ENCODE measurements around the gene MSI2.

MSI2 gene

DNA sequence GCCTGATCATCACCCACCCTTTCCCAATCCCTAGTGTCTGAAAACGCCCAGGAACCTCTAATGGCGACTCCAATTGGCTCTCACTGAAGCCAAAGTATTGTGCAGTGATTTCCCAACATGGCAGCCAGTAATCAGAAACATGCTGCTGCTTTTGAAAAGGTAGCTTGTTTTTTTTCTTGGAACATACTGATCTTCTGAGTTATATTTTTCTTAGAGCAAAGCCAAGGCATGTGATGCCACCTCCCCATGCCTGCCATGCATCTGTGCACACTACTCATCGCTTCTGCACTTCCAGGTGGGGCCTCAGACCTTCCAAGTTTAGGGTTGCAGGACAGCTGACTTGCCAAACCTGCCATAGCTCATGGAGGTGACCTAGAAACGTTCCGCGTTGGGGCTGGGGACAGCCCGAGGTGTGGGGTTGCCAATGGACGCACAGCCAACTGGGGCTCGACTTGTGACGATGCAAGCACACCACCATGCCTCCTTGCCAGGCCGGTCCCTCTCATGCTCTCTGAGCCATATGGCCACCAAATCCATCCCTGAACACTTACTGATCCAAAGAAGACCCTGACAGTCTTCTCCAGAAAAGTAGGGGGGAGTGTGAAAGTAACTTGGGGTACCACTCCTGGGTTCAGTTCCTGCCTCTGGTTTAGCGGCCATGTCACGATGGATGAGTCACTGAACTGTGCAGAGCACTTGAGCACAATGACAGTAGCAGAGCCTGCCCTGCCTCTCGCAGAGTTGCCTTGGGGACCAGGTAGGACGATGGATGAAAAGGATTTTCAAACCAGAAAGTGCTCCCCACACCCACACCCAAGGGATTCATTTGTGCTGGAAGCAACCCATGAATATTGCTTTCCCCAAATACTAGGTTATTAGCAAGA lies 333.1 kb downstream of the MSI2 start:
- DNase-seq = no peak

DNA sequence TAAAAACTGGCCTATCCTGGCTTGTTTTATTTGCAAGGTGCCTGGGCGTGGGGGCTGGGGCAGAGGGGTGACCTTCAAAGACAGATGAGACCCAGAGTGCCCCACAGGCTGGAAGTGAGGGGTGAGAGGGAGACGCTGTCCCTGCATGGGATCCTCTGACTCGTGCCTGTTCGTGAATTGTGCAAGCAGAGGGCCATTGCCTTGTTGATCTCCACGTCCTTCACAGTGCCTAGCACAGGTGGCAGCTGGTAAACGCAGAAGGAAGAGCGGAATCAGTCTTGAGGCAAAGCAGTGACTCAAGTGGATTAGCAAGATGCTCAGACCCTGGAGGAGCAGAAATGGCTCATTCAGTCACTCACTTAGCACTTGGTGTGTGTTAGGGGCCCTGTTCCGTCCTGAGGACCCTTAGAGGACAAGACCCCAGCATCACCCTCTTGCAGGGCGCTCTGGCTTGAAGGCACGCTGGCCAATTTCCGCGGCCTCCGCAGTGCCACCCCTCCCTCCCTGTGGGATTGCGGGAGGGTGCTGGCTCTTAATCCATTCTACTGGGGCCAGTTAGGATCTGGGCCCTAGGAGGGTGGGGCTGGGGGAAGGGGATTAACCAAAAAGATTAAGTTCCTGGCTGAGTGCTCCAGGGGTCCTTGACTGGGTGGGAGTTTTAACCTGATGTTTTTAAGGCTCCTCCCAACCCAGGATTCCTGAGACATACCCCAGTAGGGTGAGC lies 337.6 kb downstream of the MSI2 start:
- no peak for DNase-seq

DNA sequence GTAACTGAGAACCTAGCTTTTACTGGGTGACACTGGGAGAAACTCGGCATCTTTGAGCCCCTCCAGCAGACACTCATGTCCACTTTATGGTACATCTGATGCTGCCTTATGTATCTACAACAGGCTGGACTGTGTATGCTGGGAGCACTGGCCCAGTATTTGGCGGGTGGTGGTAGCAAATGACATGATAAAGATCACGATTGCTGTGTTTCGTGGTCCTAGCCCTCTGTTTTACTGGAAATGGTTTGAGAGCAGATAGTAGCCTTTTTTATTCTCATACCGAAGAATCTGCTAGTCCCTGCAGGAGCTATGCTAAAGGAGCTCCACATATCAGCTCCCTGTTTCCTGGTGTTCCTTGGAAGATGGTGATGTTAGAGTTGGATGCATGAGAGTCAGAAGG lies 338.4 kb downstream of the MSI2 start:
- no peak for DNase-seq

DNA sequence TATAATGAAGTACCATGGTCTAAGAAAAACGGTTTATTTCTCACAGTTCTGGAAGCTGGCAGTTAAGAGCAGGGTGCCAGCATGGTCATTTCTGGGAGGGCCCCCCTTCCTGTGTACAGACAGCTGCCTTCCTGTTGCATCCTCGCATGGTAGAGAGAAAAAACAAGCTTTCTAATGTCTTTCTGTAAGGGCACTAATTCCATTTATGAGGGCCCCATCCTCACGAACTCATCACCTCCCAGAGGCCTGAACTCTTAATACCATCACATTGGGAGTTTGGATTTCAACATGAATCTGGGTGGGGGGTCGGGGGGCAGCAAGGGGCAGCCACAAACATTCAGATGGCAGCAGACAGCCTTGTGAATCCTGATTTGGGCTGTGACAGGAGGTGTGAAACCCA lies 339.1 kb downstream of the MSI2 start:
- DNase-seq = no peak

DNA sequence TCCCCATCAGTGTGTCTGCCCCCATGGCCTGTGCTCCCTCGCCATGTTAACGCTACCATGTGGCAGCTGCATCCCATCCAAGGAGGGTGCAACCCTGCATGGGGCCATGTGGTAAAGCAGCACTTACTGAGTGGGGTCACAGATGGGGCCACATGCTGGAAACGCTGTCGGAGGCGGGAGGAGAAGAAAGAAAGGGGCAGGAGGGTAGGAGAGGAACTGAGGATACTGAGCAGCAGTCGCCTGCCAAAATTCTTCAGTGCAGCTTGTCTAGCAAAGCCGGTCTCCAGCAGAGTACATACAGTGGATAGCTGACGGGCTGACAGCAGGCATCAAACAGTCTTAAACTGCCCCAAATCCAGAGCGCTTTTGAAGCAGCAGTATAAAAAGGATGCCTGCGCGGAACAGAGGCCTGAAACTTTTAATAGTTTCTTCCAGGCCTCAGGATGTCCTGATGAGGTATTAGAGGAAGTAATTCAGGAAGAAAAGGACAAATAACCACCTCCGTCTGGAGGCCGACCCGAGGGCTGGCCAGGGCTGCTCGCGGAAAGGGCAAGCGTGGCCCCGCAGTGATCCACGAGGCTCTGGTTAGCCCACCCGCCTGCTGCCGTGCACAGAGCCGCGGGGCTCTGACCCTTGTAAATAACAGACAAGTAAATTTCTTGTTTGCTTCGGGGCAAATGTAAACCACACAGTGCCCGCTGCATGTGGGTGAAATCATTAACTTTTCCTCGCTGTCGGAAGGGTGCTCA lies 339.8 kb downstream of the MSI2 start:
- DNase-seq = no peak

DNA sequence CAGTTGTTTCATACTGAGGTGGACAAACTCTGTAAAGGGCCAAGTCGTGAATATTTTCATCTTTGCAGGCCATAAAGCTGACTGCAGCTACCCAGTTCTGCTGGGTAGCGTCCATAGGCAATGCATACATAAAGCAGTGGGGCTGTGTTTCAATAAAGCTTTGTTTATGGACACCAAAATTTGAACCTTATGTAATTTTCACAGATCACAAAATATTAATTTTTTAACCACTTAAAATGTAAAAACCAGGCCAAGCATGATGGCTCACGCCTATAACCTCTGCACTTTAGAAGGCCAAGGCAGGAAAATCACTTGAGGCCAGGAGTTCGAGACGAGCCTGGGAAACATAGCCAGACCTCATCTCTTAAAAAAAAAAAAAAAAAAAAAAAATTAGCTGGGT lies 340.8 kb downstream of the MSI2 start:
- DNase-seq = no peak

DNA sequence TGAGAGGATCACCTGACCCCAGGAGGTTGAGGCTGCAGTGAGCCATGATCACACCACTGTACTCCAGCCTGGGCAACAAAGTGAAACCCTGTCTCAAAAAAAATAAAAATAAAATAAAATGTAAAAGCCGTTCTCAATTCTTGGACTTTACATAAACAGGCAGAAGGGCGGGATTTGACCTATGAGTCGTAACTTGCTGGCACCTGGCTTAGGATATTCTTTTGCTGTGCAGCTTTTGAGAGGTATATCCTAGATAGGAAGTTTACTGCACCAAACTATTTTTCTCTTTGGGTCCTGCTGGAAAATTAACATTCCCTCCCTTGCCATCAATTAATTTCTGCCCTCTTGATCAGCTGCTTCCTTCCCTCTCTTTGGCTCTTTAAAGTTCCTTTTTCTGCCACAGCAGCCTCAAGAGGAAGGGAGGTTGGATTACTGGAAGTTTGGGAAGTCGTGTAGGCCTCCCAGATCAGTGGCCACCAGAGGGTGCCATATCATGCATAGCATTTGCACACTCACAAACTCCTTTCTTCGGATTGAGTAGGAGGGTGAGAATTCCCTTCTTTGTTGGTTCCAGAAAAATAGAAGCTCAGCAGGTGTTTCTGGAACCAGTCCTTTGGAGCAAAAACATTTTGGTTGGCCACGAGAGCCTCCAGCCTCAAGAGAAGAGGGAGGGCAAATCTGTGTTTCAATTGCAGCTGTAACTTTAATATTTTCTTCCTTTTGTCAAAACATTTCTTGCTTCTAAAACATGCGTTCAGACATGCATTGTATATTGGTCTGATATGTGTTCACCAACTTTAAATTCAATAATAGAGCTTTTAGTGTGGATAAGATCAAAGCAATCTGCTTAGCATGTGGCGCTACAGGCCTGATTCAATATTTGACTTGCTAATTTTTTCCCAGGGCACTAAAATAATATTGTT lies 341.5 kb downstream of the MSI2 start:
- peak; percentile 12 for DNase-seq

DNA sequence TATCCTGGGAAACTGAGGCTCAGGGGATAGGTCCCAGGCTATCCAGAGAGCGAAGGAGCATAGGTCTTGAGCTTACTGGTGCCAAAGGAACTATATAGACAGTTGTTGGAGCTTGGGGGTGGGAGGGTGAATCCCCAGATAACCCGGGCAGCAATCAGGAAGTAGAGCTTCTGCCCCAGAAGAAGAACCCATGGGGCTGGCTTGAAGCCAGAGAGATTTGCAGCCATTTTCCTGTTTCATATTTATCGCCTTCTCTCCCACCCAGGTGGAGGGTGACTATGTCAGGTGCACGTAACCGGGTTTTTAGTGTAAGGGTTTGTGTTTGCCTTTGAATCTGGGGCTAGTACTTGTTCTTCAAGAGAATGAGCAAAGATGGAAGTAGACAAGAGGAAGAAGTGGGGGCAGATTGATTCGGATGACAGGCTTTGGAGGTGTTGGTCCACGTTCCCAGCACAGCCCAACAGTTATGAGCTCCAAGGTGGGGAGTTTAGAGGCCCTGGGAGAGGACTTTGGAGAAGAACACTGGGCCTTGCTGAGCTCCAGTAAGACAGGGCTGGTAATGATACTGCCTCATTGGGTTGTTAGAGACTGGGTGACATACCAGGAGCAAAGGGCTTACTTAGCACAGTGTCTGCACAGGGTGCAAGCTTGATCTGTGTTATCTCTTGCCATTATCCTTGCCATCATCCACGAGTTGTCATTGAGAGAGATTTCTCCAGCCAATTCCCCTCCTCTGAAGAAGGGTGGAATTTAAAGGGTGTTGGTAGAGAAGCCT lies 343.1 kb downstream of the MSI2 start:
- no peak for DNase-seq

DNA sequence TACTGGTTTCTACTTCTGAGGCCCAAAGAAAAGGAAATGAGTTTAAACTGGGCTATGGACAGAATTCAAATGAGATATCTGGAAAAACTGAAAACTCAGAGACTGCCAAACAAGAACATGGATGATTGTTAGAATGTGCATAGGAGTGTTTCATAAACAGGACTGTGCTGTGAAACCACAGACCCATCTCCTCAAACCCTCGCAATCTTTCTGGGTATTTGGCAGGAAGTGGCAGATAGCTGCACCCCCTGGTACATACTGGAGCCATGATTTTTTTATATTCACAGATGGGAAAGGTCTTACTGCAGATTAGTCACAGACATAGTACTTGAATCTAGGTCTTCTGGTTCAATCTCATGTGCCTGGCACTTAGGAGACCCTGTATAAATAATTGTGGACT lies 343.8 kb downstream of the MSI2 start:
- no peak for DNase-seq

DNA sequence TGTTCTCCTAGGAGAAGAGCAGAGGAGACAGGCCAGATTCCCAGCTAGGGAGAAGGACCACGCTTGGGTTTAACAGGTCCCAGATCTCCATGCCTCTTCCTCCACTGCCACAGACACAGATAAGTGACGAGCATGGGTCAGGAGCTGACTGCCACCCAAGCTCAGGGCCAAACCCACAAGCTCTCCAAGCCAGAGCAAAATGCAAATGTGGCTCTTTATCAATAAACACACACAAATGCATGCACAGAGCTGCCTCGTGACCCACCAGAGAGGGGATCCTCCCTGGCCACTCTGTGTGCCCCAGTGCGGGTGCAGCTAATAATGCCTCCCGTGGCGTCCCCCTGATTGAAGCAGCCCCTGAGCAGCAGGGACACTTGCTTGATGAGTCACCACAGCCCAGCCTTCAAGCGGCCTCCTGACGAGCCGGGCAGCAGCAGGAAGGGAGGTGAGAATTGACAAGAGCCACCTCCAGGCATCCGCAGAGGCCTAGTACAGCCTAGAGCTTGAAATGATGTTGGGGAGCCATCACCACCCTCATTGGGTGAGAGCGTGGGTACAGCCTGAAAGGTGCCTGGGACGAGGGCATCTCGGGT lies 344.9 kb downstream of the MSI2 start:
- DNase-seq = no peak

DNA sequence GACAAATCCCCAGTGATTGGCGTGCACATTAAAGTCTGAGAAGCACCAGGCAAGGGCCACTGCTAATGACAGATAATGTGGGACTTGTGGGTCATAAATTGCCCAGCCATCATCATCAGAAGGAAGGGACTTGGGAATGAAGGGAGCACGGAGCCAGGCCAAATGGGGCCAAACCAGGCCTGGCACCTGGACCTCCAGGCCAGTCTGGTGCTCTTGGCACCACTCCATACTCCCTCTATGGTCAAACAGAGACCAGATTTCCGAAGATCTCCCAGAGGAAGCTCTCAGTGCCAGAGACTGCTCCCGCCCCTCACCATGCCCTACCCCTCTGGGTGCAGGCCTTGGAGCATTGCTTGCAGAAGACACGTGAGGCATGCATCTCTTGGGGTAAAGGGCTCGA lies 346.6 kb downstream of the MSI2 start:
- DNase-seq = no peak

DNA sequence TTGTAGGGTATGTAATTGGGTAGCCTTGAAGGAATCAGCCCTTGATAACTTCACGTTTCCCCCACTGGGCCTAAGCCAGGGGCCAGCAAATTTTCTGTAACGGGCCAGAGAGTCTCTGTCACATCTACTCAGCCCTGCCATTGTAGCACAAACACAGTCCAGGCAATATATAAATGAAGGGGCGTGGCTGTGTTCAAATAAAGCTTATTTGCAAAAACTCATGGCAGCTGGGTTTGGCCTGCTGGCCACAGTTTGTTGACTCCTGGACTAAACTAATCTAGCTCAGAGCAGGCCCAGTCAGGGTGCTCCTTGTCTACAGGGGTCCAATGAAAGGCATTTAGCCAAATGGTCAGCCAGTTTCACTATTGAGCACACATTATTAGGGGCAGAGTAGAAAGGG lies 347.2 kb downstream of the MSI2 start:
- DNase-seq = no peak

DNA sequence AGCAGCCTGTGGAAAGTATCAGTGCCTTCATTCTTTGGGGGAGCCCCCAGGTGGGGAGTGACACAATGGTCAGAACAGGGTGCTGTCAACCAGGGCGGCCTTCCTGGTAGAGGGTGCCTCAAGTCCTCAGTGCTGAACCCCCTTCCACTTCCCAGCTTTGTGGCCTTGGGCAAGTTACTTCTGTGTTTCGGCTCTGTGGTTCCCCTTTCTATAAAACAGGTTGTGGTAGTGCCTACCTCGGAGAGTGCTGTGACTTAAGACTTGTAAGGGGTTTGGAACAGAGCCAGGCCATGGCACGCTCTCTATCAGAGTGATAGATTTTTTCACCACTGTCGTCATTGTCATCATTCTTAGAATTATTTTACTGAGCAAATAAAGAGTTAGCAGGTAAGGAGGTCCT lies 347.7 kb downstream of the MSI2 start:
- peak; percentile 48 for DNase-seq

DNA sequence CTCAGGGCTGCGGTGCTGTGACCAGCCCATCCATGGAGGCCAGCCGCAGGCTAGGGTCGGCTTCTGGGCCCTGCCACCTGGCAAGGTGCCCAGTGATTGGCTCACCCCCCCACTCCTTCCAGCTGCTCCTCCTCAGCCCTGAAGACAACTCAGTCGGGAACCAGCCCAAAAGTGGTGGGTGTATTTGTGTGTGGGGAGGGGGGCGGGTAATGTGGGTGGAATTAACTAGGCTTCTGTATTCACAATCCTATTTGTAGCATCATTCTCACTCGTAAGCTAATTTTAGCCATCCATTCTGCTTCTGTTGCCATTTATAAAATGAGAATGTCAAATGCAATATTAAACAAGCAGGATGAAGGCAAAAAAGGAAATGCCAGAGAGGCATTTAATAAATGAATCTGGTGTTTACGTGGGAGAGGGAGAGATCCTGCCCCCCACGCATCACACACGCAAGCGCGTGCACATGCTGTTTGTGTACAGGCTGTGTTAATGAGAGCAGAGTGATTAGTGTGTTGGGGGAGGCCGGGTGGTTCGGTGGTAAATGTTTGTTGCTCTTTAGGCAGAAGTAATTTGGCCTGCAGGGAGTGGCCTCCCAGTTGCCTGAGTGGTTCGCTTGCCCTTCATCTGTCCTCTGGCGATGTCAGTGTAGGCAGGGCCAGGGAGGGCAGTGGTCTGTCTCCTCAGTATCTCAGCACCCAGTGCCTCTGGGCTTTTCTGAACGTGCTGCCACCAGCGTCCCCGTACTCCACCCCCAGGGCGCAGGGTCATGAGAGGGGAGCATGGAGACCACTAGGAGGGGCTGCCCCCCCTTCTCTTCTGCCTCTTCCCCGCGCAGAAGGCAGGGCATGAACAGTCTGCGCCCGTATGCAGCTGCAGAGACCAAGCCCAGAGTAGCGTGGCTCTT lies 348.7 kb downstream of the MSI2 start:
- peak; percentile 55 for DNase-seq

DNA sequence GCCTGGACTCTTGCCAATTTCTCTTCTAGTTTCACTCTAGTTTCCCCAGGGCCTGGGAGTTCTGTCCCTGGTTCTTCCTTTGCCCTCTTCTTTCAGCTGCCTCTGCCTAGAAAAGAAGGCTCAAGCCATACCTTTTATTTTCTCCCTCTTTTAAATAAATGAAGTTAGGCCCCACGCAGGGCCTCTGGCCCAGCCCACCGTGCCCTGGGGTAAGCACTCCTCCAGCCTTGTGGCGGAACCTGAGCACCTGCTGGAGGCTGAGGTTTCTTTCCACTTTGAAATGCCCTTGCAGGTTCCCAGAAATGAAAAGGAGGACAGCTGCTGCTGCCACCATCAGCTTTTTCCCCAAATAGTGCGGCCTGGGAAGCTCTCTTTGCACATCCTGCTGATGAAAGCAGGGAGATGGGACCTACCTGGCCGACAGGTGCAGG lies 349.4 kb downstream of the MSI2 start:
- DNase-seq = peak; percentile 67

DNA sequence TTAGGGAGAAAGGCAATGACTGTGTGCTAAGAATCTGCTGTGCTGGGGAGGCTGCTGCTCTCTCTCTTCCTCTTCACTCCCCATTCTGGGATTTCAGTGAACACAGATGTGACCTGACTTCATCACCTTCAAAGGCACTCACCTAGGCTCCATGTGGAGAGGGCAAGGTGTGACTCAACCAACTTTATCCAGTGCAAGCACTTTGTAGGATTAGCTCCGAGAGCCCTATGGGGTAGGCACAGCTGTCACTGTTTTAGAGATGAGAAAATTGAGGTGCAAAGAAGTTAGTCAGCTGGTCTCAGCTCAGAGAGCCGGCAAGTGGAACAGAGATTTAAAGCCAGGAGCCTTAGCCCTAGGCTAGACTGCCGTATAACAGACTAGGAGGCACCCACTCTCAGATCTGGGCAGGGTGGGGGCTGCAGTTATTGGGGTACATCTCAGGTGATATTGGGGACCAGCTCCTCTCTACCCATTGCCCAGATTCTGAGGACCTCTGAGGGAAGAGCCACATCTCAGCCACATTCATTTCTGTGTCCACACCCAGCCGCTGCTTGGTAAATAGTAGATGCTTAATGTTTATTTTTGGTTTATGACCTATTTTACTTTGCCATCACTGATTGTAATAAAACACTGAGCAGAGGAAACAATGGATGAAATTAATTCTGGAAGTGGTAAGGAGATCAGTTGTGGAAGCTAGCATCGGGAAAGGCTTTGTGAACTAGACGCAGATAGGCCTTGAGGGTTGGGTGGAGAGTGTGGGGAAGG lies 350.0 kb downstream of the MSI2 start:
- DNase-seq = no peak

DNA sequence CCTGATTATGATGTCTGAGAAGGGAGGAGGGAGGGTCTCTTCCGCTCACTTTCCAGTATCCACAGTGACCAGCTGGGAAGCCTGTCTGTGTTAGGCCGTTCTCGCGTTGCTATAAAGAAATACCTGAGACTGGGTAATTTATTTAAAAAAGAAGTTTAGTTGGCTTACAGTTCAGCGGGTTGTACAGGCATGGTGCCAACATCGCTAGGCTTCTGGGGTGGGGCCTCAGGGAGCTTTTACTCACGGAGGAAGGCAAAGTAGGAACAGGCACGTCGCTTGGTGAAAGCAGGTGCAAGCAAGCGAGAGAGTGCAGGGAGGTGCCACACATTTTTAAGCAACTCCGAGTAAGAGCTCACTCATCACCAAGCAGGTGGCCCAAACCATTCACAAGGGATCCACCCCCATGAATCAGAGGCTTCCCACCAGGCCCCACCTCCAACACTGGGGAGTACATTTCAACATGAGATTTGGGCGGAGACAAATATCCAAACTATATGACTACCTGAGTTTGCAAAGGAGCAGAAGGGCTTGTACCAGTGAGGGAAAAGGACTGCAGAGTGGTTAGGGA lies 351.3 kb downstream of the MSI2 start:
- no peak for DNase-seq

DNA sequence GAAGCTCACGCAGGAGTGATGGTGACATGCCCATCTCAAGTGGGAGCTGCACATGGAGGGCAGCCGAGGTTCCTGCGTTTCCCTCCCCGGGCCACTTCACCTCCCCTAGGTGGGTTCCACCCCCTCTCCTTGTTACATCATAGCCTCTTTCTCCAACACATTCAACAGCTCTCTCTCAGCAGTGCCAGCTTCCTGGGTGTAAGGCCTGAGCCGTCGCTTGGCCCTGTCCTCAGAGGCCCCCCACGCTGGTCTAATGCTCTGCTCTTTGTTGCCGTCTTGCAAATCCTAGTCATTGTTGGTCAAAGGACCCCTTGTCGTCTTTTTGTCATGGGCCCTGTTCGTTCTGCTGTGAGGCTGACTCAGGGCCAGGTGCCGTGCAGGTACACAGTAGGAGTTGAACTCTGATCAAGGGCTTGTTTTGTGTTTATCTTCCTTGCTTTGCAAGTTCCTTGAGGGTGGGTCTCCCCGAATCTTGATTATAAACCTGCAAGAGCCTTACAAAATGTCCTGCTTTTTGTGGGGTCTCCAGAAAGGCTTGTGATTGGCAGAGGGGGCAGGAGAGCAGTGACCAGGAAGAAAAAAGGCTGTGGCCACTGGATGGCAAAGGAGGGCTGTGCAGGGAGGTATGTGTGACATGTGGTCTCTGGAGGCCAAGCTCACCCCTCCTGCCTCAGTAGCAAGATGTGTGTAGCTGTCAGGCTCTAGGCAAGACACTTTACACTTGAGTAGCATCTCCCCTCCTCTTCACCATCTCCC lies 352.2 kb downstream of the MSI2 start:
- DNase-seq = no peak

Data from DMS79 treated with DMSO at 0.1 percent for 48 hours (cell line).